ENCODE measurements around the gene DAGLA. TPM values are rescaled to one million over a fixed set of nuclear protein-coding genes. Genes with fewer than 3 reads are reported as not detected.

The DAGLA gene
- total and polyA plus RNA-seq, 8 donors: 3.7 to 6.9 (median 5.2) TPM

- Histone ChIP-seq H3K4me1 (peaks cover 44 to 54% (median 49%) of the 10 kb centered on the region in 3 donors), H3K27me3 (no peaks in the 10 kb centered on the region), H3K27ac (peak overlapping the region; percentile 83 to 87 (median 86)), H3K9me3 (no peaks in the 10 kb centered on the region), H3K36me3 (no peaks in the 10 kb centered on the region), H3K4me3 (no peak overlapping the region)
- 63 to 68% methylated on average over 18 of the region's 18 CpGs for WGBS, 2 donors
- intact Hi-C loops (cut with DNase I): no loop called here
- ATAC-seq (peak in 2 of 4 donors; percentile 4 to 8), FAIRE-seq (no peak), DNase-seq (no peak)
- TF ChIP-seq CTCF (IDR thresholded peaks at IDR 0.05): peak in 1 of 4 donors; percentile 10
Observed at GRCh38 chr11:61701242-61701886, 21.2 kb downstream of the DAGLA start.

GRCh38 chr11:61702701-61703312 is 22.6 kb downstream of the DAGLA start:
- WGBS, 2 donors: 86 to 90% methylated on average over 11 of the region's 11 CpGs
- ATAC-seq: no peak
- peaks cover 30 to 40% (median 36%) of the 10 kb centered on the region in 3 donors for H3K4me1 ChIP-seq

GRCh38 chr11:61704838-61705237 is 24.6 kb downstream of the DAGLA start:
- FAIRE-seq (no peak), DNase-seq (no peak), ATAC-seq (no peak)
- peaks cover 10 to 19% (median 16%) of the 10 kb centered on the region in 3 donors for H3K4me1 ChIP-seq
- H3K27ac ChIP-seq: no peak overlapping the region
- no peak for TF ChIP-seq CTCF (IDR thresholded peaks at IDR 0.05)
- WGBS, 2 donors: 93 to 94% methylated on average over 12 to 15 of the region's 15 CpGs
- H3K27me3 ChIP-seq: no peaks in the 10 kb centered on the region
- intact Hi-C loops (cut with DNase I): no loop called here
- no peaks in the 10 kb centered on the region for H3K36me3 ChIP-seq
- H3K4me3 ChIP-seq: no peak overlapping the region
- no peaks in the 10 kb centered on the region for H3K9me3 ChIP-seq

More at GRCh38 chr11:61702701-61703312, 22.6 kb downstream of the DAGLA start:
- intact Hi-C loops (cut with DNase I): no loop called here
- FAIRE-seq (no peak), DNase-seq (no peak)
- TF ChIP-seq CTCF (IDR thresholded peaks at IDR 0.05): no peak
- Histone ChIP-seq H3K27ac (no peak overlapping the region), H3K4me3 (no peak overlapping the region), H3K36me3 (no peaks in the 10 kb centered on the region), H3K9me3 (no peaks in the 10 kb centered on the region), H3K27me3 (no peaks in the 10 kb centered on the region)

GRCh38 chr11:61706452-61707400 is 26.5 kb downstream of the DAGLA start:
- DNase-seq (no peak), ATAC-seq (no peak)

More at GRCh38 chr11:61706452-61707400, 26.5 kb downstream of the DAGLA start:
- TF ChIP-seq CTCF (IDR thresholded peaks at IDR 0.05): no peak
- no peaks in the 10 kb centered on the region for H3K9me3 ChIP-seq
- no peaks in the 10 kb centered on the region for H3K27me3 ChIP-seq
- 87 to 89% methylated on average over 27 of the region's 27 CpGs for whole genome bisulfite sequencing, 2 donors
- intact Hi-C loops (cut with DNase I): no loop called here
- no peaks in the 10 kb centered on the region for H3K36me3 ChIP-seq
- H3K4me3 ChIP-seq: no peak overlapping the region
- H3K4me1 ChIP-seq: peaks cover 0 to 3% (median 0%) of the 10 kb centered on the region in 3 donors
- no peak overlapping the region for H3K27ac ChIP-seq
- FAIRE-seq: no peak

All from pancreas (tissue), 10 donors.